ENCODE measurements around the gene FCGR2B. TPM values are rescaled to one million over a fixed set of nuclear protein-coding genes. Genes with fewer than 3 reads are reported as not detected.
"Not testable (repeated sequence)": the region's sequence is repeated elsewhere in the genome, so short reads cannot be mapped to it uniquely, and the experiment has no call there.

The FCGR2B gene
- total RNA-seq, 2 experiments from 2014 or later: not detected

GRCh38 chr1:161634993-161635392 lies 27.9 kb upstream of the FCGR2B start:
- H3K4me3 Mint-ChIP-seq; POLR2A ChIA-PET; H3K36me3 Mint-ChIP-seq (ENCODE audit: low read depth); H3K27ac Mint-ChIP-seq; ATAC-seq; H3K27me3 Mint-ChIP-seq (ENCODE audit: low read depth); H3K9me3 Mint-ChIP-seq (ENCODE audit: insufficient read depth); CTCF ChIA-PET; DNase-seq: not testable (repeated sequence)
- H3K4me1 Mint-ChIP-seq (ENCODE audit: low read depth): peaks cover 23% of the 10 kb centered on the region

- H3K4me1 Mint-ChIP-seq (ENCODE audit: low read depth): peaks cover 21% of the 10 kb centered on the region
- H3K27me3 Mint-ChIP-seq (ENCODE audit: low read depth); DNase-seq; H3K9me3 Mint-ChIP-seq (ENCODE audit: insufficient read depth); H3K36me3 Mint-ChIP-seq (ENCODE audit: low read depth); CTCF ChIA-PET; POLR2A ChIA-PET; H3K4me3 Mint-ChIP-seq: not testable (repeated sequence)
- ATAC-seq: peak; percentile 84
- peak overlapping the region; percentile 88 for H3K27ac Mint-ChIP-seq
Measured at GRCh38 chr1:161636189-161636782, 26.7 kb upstream of the FCGR2B start.

GRCh38 chr1:161636976-161637375 lies 26.0 kb upstream of the FCGR2B start:
- ATAC-seq; H3K36me3 Mint-ChIP-seq (ENCODE audit: low read depth); POLR2A ChIA-PET; H3K27me3 Mint-ChIP-seq (ENCODE audit: low read depth); H3K9me3 Mint-ChIP-seq (ENCODE audit: insufficient read depth); CTCF ChIA-PET; H3K4me3 Mint-ChIP-seq; DNase-seq: not testable (repeated sequence)
- peaks cover 20% of the 10 kb centered on the region for H3K4me1 Mint-ChIP-seq (ENCODE audit: low read depth)
- H3K27ac Mint-ChIP-seq: peak overlapping the region; percentile 73

DNA sequence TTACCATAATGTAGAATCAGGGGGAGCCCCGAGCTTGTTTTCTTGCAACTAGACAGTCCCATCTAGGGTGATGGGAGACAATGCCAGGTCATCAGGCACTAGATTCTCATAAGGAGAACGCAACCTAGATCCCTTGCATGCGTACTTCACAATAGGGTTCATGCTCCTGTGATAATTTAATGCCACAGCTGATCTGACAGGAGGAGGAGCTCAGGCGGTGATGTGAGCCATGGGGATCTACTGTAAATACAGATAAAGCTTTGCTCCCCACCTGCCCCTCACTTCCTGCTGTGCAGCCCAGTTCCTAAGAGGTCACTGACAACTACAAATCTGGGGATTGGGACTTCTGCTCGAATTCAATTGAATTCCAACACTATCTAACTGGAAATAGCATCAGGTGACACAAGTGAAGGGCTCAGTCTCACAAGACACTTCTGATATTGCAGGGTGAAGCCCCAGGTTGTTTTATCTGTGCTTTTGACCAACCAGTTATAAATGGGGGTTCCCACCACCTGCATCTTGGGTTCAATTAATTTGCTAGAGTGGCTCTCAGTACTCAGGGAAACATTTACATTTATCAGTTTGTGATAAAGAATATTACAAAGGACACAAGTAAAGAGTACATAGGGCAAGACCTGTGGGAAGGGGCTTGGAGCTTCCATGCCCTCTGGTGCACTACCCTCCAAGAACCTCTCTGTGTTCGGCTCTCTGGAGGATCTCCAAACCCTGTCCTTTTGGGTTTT lies 24.5 kb upstream of the FCGR2B start:
- H3K4me3 Mint-ChIP-seq; H3K27ac Mint-ChIP-seq; POLR2A ChIA-PET; ATAC-seq; H3K27me3 Mint-ChIP-seq (ENCODE audit: low read depth); DNase-seq; CTCF ChIA-PET; H3K36me3 Mint-ChIP-seq (ENCODE audit: low read depth); H3K9me3 Mint-ChIP-seq (ENCODE audit: insufficient read depth): not testable (repeated sequence)
- peaks cover 28% of the 10 kb centered on the region for H3K4me1 Mint-ChIP-seq (ENCODE audit: low read depth)

- POLR2A ChIA-PET; H3K27me3 Mint-ChIP-seq (ENCODE audit: low read depth); H3K36me3 Mint-ChIP-seq (ENCODE audit: low read depth); H3K27ac Mint-ChIP-seq; ATAC-seq; DNase-seq; H3K4me3 Mint-ChIP-seq; H3K9me3 Mint-ChIP-seq (ENCODE audit: insufficient read depth); CTCF ChIA-PET: not testable (repeated sequence)
- H3K4me1 Mint-ChIP-seq (ENCODE audit: low read depth): peaks cover 29% of the 10 kb centered on the region
Measured at GRCh38 chr1:161639203-161639602, 23.7 kb upstream of the FCGR2B start.

DNA sequence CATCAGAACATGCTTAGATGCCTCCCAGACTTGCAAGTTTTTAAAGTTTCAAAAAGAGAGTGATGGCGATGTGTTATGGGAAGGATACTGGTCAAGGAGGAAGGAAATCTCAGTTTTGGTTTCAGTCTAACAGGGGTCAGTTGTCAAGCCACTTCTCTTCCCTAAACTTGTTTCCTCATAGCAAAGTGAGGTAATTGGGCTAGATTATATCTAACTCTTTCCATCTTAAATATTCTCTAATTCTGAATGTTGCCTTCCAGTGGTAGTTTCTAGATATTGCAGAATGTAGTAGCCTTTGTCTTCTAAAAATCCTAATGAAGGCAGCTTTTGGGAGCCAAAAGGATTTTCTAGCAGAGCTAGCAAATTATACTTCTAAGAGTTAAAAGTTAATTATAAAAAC lies 20.2 kb upstream of the FCGR2B start:
- POLR2A ChIA-PET; H3K4me3 Mint-ChIP-seq; H3K9me3 Mint-ChIP-seq (ENCODE audit: insufficient read depth); H3K36me3 Mint-ChIP-seq (ENCODE audit: low read depth); ATAC-seq; CTCF ChIA-PET; H3K27ac Mint-ChIP-seq; DNase-seq; H3K27me3 Mint-ChIP-seq (ENCODE audit: low read depth): not testable (repeated sequence)
- peaks cover 14% of the 10 kb centered on the region for H3K4me1 Mint-ChIP-seq (ENCODE audit: low read depth)

DNA sequence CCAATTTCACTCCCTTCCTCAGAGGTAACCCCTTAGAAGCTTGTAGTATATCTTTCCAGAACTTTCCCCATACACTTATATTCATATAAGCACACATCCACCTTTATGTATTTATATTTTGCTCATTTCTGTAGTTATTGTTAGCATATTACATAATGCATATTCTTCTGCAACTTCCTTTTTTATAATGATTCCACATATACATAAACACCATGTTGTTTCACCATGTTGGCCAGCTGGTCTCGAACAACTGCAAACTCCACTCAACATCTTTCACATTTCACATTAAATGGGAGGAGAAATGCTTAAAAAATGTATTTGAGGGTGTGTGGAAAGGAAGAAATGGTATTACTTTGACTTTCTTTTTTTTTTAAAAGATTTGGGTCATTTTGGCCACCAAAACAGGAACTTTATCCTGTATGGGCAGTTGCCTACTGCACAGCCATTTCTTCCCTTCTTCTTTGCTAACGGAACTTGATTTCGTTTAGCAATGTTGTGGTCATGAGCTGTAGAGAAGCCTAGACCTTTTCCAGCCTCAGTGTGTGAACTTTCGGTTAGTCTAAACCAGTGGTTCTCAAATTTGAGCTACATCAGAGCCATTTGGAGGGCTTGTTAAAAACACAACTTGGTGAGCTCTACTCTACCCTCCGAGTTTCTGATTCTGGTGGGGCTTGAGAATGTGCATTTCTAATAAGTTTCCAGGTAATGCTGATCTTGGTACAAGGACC lies 19.3 kb upstream of the FCGR2B start:
- H3K9me3 Mint-ChIP-seq (ENCODE audit: insufficient read depth); H3K36me3 Mint-ChIP-seq (ENCODE audit: low read depth); CTCF ChIA-PET; DNase-seq; ATAC-seq; H3K27ac Mint-ChIP-seq; POLR2A ChIA-PET; H3K4me3 Mint-ChIP-seq: not testable (repeated sequence)
- peaks cover 15% of the 10 kb centered on the region for H3K4me1 Mint-ChIP-seq (ENCODE audit: low read depth)
- H3K27me3 Mint-ChIP-seq (ENCODE audit: low read depth): peaks cover 11% of the 10 kb centered on the region

- H3K27ac Mint-ChIP-seq; H3K4me3 Mint-ChIP-seq; ATAC-seq; H3K36me3 Mint-ChIP-seq (ENCODE audit: low read depth); DNase-seq; POLR2A ChIA-PET; H3K9me3 Mint-ChIP-seq (ENCODE audit: insufficient read depth): not testable (repeated sequence)
- Mint-ChIP-seq H3K4me1 (ENCODE audit: low read depth) (peaks cover 15% of the 10 kb centered on the region), H3K27me3 (ENCODE audit: low read depth) (peaks cover 17% of the 10 kb centered on the region)
- CTCF ChIA-PET: interaction anchor here (1.1 kb wide), 1 partner anchor 94 kb away, joined by 3 read pairs; no protein-coding TSS in a partner anchor
Measured at GRCh38 chr1:161644855-161645254, 18.1 kb upstream of the FCGR2B start.

GRCh38 chr1:161647507-161648360 lies 15.2 kb upstream of the FCGR2B start:
- H3K27ac Mint-ChIP-seq; H3K4me3 Mint-ChIP-seq; H3K9me3 Mint-ChIP-seq (ENCODE audit: insufficient read depth); POLR2A ChIA-PET; DNase-seq; H3K36me3 Mint-ChIP-seq (ENCODE audit: low read depth); H3K4me1 Mint-ChIP-seq (ENCODE audit: low read depth): not testable (repeated sequence)
- CTCF ChIA-PET: interaction anchor here (0.6 to 1.2 kb wide), 5 partner anchors 85 to 100 kb away, joined by 3 to 5 read pairs (median 3); no protein-coding TSS in a partner anchor
- peaks cover 24% of the 10 kb centered on the region for H3K27me3 Mint-ChIP-seq (ENCODE audit: low read depth)
- peak; percentile 58 for ATAC-seq

- ATAC-seq; H3K4me3 Mint-ChIP-seq; CTCF ChIA-PET; H3K36me3 Mint-ChIP-seq (ENCODE audit: low read depth); H3K9me3 Mint-ChIP-seq (ENCODE audit: insufficient read depth); H3K27ac Mint-ChIP-seq; H3K4me1 Mint-ChIP-seq (ENCODE audit: low read depth); POLR2A ChIA-PET; DNase-seq: not testable (repeated sequence)
- H3K27me3 Mint-ChIP-seq (ENCODE audit: low read depth): peaks cover 15% of the 10 kb centered on the region
Measured at GRCh38 chr1:161653541-161653940, 9.4 kb upstream of the FCGR2B start.

DNA sequence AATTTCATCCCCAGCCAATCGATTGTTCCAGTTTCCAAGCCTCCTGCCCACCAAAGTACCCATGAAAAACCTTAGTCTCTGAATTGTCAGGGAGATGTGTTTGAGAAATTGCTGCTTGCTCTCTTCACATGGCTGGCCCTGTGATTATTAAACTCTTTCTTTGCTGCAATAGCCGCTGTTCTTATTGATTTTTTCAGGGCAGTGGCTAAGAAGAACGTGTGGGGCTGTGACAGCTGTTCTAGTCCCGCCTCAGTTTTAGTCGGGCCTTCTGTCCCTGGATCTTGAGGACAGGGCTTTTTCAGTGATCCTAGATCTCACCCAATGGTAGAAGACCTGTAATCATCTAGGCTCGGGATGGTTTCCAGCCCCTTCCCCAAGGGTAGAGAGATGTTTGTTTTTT lies 9.0 kb upstream of the FCGR2B start:
- H3K4me3 Mint-ChIP-seq; H3K27ac Mint-ChIP-seq; DNase-seq; H3K9me3 Mint-ChIP-seq (ENCODE audit: insufficient read depth); POLR2A ChIA-PET; H3K36me3 Mint-ChIP-seq (ENCODE audit: low read depth); ATAC-seq; CTCF ChIA-PET; H3K4me1 Mint-ChIP-seq (ENCODE audit: low read depth): not testable (repeated sequence)
- peaks cover 14% of the 10 kb centered on the region for H3K27me3 Mint-ChIP-seq (ENCODE audit: low read depth)

Data from activated CD8-positive, alpha-beta T cell treated with anti-CD3 and anti-CD28 coated beads, Interleukin-2, amount 10 ng/mL, durations not matched to agents 7 days and 5 days (primary cell).